GM19372 (cell line): Measurements from ENCODE around the gene MYO1D.
A peak's percentile ranks its signal among the peaks of the same experiment; 100 is the strongest.

Source experiments
- ATAC-seq: cut with Tn5 transposase; IDR thresholded peaks from one replicate; pipeline ENCODE4 v1.9.1; 2021; ENCODE audit warnings: mild to moderate bottlenecking, low read depth, moderate library complexity; ENCODE audit not compliant: unreplicated experiment

Gene MYO1D

DNA sequence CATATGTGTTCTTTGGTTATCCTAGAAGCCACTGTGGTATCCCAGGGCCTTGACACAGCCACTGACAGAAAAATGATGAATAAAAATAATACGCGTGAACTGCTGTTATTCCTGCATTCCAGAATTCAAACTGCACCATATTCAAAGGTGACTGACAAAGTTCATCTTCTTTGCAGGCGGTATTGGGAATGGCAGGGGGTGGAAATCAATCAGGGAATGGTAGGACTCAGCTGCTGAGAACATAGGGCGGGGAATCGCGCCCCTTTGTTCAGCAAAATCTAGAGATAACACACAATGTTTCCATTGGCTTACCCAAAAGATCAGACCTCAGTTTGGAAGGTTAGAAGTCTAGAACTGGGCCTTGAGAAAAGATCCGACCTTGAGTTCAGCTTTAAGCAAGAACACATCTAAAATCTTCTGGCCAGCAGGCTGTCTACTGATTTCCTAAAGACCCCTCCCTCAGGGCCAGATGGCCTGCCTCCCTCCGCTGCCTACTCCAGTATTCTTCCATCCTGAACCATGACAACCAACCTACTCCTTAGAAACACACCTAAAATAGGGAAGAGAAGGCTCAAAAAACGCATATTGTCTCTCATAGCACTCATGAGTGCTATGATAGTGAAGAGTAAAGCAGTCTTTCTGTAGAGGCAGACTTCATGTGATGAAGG is 356.1 kb downstream of the MYO1D start:
- ATAC-seq, result no peak

DNA sequence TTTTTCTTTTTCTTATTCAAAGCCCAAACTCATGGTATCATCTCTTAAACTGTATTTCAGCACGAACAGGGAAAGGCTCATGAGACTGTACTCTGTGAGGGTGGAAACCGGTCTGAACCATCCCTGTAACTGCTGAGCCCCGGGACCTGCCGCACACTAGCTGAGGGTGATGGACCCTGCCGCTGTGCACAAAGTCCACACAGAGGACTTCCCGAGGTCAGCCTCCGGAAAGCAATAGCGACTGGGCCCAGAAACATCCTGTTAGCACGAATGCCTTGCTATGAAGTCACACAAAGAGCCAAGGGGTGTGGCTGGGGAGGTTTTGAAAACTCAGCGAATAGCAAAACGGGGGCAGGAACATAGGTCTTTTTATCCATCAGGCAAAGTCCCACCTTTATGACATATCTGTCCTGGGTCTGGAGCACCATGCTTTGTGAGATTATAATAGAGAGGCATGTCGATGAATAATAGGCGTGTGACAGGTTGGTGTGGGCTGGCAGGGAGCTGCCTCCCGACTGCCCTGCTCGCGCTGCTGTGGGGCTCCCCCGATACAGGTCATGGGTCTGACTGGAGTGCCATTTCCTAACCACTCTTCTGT is 356.7 kb downstream of the MYO1D start:
- no peak for ATAC-seq

DNA sequence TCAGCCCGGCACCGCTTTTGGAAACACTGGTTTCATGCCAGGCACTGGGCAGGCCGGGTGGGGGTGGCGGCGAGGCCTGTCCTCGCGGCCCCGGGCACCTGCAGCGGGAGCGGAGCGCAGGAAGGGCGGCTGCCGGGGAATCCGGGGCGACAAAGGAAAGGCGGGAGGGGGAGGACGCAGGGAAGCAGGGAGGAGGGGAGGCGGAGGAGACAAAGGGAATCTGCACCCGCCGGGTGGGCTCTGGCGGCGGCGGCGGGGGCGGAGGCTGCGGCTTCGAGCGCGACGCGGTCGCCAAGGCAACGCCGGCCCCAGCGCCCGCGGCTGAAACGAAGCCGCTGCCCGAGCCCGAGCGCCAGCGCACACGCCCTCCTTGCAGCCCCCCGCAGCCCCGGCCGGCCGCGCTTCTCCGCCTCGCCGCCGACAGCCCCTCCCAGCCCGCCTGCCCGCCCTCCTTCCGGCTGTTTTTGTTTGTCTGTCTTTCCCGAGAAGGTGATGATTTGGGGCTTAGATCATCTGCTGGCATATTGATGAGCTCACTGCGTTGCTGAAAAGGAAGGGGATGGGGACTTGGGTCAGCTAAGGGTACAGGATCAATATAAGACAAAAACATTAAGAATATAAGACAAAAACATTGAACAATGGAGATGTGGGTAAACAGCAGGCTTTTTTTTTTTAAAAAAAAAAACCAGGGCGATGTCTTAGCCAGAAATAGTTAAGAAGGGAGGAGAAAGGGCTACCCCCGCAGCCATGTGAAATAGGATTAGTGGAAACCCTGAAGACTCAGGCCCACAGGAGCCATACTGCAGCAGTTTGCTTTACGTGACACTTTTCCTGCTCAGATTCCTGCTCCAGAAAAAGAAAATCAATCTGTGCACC is 357.5 kb downstream of the MYO1D start:
- no peak for ATAC-seq

DNA sequence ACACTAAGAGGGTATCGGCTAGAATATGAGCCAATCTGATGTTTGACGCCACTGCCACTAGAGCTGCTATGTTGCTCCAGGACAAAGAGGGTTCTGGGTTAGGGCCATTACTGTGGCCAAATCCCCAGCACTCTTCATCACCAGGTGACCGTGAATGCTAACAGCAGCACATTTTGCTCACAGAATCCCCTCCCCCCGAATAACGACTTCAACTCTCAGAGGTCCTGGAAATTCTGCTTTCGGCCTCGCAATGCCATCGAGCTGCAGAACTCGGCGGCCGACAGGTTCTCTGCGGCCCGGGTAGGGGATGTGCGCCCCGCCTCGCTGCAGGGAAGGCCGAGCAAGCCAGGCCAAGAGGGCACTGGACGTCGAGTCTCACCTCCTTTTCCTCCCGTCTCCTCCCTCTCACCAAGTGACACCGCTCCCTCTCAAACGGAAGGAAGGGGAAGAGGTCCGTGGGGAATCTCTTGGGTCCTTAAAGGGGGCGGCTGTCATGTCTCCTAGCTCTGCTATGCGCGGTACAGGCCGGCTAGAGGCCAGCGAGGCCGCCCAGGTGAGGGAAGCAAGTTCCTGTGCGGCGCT is 358.2 kb downstream of the MYO1D start:
- ATAC-seq, result no peak

DNA sequence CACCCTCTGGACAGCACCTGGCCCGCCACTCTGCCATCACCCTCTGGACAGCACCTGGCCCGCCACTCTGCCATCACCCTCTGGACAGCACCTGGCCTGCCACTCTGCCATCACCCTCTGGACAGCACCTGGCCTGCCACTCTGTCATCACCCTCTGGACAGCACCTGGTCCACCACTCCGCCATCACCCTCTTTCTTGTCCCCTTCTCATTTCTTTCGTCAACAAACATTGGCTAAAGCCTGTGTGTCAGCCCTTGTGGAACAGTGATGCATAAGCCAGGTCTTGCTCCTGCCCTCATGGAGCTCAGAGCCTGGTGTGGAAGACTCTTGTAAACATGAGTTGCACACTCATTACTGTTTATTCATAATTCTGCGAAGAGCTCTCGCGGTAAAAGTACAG is 358.9 kb downstream of the MYO1D start:
- ATAC-seq, result no peak

DNA sequence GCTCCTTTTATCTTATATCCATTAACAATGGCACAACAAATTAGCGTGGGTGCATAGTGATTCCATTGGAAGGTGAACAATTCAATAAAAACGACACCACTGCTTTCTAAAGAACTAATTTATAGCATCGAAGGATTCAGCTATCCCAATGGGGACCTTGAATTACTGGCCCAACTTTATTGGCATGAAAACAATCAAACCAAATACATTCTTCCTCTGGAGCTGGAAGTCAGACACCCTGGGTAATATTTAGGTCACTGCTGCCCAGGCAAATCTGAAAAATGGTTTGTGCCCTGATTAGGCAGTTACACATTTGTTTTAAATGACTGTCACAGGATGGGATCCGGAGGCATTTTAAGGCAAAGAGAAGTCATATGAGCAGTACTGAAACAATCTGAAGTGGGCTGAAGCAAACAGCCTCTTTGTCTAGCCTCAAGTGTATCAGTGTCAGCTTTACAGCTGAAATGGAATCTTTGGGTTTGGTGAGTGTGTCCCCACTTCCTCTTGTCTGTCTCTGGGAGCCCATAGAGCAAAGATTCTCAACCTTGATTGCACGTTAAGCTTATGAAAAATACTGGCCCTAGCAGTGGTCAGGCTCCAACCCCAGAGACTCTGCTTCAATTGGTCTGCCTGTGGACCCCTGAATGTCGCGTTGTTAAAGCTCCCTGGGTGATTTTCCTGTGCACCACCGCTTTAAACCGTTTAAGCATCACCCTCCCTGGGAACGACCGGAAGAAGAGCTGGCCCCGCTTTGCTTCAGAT is 359.8 kb downstream of the MYO1D start:
- ATAC-seq, result peak; percentile 48

DNA sequence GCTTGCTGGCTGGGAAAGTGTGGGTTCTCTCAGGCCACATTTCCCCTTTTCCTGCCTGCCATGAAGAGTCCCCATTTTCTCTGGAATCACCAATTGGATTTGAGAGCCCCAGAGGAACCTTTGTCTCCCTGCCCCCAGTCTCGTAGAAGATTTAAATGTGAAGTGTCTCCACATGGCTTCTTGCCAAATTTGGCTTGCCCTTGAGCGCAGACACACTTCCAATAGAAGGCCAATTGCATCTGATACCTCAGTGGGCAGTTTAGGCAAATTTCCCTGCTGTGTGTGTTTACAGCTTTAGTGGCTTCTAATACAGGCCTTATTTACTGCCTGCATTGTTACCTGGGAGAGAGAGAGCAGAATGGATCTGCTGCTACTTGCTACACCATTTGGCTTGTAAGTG is 360.5 kb downstream of the MYO1D start:
- no peak for ATAC-seq

DNA sequence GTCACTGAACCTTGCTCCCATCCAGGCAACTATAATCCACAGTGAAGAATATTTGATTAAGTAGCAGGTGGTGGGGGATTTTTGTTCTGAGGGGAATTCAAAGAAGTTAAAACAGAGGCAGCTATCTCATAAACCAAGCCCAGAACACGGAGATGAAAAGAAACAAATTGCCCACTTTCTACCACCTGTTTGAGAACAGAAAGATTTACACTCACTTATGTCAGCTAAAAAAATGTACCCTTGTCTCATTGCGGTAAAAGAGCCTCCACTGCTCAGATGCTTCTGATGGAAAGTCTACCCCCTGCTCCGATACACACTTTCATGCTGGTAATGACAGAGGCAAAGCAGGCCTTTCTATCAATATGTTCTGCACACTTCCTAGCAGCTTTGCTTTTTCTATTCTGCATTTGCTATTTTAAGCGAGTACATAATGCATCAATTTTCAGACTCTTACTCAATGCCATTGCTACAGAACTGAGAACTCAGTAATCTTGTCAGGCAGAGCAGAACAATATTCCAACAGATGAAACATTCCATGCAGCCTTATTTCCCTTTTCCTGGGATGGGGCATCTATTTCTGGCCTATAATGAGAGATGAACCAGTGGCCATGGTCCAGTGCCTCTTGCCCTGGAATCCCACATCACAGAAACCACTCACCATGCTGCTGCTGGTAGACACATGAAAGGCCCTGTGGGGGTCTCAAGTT is 361.1 kb downstream of the MYO1D start:
- ATAC-seq, result no peak

DNA sequence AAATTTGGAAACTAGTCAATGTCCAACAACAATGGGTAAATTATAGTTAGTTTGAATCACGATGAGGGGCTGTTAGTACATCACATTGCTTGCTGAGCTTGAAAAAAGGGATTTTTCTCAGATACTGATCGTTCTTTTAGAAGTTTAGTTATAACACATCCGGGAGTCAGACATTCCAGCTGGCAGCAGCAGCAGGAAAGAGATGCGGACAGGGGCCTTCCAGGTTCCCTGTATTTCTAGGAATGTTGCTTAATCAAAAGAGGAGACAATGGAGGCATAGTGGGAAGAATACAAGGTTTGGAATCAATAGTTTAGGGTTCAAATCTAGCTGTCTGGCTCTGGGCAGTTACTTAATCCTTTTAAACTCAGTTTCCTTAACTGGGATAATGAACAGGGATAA is 362.3 kb downstream of the MYO1D start:
- no peak for ATAC-seq

DNA sequence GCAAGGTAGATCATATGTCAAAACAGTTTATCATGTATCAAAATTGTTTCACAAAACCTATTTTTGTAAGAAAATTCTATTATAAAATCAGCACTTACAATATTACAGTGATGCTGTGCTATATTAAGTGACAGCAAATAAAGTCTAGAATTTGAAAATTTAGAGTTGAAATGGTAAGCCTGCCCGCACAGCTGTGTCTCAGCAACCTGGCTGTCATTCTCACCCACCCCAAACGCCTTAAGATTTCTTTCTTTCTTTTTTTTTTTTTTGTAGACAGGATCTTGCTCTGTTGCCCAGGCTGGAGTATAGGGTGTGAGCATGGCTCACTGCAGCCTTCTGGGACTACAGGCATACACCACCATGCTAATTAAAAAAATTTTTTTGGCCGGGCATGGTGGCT is 363.3 kb downstream of the MYO1D start:
- no peak for ATAC-seq

DNA sequence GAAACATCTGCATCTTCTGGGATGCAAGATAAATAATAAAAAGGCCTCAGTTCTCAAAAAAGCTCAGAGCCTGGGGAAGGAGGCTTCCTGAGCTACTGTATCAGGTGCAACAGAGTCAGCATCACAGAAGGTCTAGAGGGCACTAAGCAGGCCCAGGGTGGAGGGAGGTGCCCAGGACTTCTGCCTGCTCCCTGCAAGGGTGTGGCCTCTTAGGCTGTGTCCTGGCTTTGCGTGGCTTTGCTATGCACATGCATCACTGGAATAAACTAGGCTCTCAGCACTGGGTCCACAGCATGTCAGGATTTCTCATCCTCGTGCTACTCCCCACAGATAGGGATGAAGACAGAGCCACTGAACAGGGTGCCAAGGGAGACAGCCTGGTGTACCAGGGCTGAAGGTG is 364.6 kb downstream of the MYO1D start:
- no peak for ATAC-seq

DNA sequence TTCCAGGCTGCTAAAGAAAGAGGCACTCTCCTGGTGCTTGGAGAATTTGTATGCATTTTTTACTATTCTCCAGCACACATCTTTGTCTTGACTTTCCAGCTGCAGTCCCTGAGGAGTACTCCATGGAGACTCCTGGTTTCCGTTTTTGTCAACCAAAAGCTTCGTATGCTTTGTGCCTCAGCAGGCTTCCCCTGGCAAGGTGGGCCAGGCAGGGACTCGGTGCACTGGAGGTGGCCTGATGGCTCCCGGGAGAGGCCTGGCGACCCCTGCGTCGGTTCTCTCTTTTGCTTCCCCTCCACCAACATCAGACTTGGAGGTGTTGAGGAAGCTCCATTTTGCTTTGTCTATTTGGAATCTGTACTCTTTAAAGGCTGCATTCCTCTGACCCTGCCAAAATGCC is 366.5 kb downstream of the MYO1D start:
- no peak for ATAC-seq

DNA sequence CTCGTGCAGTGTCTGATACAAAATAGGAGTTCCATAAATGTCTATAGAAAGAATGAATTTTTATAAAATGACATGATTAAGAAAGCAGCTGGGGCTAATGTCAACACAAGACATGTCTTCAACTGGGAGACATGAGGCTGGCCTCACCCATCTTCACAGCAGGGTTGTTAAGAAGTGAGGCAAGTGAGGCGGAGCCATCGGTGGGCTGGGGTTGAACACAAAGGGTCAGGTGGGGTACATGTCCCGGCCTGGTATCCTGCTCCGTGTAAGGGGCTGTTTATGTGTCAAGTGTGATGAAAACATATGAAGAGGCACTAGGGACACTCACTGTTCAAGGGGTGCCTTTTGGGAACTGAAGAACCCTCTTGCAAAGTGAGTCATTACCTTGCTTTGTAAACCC is 368.0 kb downstream of the MYO1D start:
- ATAC-seq, result no peak

DNA sequence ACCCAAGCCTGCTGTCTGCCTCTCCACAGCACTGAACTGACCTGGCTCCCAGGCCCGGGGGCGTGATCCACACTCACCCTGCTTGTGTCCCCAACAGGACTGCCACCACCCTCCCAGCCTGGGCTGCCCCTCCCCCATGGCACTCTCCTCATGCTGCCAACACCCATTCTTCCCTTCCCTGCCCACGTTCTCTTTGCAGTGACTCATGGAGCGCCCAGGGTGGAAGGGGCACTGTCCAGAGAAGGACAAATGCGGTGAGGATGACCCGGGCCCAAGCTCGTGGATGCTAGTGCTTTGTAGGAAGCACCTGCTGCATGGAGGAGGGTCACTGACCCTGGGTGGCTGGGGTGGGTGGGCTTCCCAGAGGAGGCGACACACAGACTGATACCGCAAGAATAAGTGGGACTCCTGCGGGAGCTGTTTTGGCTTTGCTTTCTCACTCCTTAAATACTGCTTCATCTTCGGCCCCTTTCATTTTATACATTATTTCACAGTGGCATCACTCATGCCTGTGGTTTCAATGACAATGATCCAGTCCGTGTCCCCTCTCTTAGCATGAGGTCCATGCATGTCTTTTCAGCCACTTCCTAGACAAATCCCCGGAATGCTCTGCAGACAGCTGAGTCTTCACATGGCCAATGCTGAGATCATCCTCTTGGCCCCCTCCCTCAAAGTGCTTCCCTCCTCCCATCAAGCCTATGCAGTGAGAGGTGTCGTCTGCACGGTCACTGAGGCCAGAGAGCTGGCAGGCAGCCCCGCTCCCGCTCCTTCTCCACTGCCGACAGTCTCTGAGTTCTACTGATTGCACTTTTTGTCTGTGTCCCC is 372.5 kb downstream of the MYO1D start:
- no peak for ATAC-seq

DNA sequence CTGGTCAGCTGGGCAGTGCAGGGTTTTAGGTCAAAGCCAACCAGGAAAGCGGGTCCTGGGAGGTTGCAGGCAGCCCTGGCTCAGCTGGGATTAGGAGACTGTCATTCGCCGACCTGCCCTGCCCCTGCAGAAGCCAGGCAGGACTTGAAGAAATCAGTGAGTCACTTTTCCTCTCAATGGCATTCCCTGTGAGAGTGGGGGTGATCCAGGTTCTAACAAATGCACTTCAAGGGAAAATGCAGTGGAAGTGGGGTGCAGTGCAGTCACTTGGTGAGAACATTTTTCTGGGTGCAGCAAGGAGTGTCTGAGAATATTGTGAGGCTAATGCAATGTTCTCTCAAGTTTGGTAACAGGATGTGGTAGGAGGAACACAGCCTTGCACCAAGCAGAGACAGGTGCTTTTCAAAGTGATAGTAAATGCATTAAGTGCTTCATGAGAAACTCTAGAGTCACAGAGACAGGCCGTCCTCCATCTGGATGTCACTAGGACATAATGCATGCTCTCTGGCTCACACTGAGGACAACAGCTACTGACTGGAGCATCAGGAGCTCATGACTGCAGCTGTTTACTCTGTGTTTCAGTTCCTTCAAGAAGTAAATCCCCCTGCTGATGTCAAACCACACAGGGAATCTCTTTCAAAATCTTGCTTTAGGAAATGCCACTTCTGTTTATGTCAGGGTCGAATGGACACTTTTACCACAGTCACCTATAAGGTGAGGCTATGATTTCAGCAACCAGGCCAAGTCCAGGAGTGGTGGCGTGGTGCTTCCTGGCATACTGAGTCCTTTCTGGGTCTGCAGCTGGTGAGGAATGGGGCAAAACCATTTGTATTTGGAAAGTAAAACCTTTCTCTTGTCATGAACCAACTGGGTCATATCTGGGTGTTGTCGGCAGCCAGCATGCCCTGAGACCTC is 373.4 kb downstream of the MYO1D start:
- ATAC-seq, result peak; percentile 91

DNA sequence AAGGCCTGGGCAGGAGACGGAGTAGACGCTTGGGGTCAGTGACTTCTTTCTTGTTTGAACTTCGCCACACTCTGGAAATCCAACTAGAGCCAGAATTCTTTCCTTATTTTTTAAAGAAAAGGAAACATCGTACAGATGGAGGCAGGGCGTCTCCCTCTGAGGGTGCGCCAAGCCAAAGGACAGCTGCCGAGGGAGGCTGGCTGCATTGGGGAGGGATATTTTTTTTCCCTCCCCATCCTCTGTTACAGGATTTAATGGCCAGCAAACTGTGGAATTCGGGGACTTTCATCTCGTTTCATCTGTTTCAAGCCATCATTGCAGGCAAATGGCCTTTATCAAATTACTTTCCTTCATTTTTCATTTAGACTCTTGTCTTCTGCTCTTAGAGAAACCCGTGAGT is 374.2 kb downstream of the MYO1D start:
- ATAC-seq, result no peak

DNA sequence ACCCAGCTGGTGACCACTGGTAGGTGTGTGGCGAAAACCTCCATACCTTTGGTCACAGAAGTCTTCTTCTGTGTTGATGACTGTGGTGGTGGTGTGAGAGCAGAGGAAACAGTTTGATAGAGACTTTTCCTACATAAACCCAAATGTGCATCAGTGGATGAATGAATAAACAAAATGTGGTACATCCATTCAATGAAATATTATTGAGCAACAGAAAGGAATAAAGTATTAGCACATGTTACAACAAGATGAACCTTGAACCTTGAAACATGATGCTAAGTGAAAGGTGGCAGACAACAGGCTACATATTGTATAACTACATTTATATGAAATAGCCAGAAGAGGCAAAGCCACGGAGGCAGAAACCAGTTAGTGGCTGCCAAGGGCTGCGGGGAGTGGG is 374.9 kb downstream of the MYO1D start:
- no peak for ATAC-seq

DNA sequence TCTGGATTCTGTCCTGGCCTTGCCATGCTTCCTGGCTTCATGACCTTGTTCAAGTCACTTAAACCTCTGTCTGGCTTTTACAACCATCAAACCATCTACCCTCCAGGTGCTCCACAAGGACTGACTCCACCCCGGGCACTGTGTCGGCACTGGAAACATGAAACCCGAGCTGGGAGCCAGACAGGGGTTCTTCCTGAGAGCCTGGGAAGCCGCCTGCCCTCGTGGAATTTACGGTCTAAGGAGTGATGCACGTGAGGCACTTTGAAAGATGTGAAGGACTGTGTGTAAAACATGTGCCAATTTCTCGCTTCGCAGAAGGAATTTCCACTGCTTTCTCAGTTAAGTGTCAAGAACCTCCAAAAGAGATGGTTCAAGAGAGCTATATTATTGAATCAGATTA is 378.5 kb downstream of the MYO1D start:
- ATAC-seq, result no peak
